ENCODE measurements around the gene SLPI. TPM values are rescaled to one million over a fixed set of nuclear protein-coding genes. Genes with fewer than 3 reads are reported as not detected.

SLPI gene
- total RNA-seq, 3 donors from 2014 or later = 30.6 to 310 (median 248) TPM

DNA sequence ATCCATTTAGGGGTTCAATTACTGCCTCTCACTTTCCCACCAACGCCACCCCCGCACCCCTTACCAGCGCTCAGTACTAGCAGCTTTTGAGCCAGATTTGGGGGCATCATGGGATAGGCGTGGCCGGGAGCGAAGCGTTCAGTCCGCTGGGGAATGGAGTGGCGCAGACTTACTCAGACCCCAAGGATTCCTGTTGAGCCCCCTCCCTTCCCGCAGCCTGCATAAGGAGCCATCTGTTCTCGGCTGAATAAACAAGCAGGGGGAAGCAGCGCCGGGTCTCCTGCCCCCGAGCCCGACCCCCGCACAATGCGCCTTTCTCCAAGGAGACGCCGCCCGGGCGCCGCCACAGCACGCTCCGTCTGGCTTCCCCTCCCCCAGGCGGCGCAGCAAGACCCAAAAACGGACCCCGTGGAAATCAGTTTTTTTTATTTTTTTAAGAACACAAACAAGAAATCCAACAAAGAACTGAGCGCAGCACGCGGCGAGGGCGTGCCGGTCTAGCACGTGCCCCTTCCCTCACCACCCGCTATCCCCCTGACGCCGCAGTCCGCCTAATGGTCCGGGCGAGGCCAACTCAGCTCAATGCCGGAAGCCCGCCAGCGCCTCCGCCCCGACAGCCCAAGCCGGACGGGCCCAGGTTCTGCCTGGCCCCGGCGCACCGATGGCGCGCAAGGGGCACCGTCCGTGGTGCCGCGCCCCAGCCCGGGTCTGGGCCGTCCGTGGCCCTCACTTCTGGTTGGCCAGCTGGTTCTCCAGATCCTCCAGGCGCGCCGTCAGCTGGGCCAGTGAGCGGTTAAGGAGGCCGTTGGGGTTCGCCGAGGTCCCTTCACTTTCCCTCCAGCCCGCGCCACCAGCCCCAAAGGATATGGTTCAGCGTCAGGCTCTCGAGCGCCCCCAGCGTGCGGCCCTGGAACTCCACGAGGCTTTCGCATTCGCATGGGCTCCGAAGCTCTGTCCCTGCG, 39.0 kb upstream of the SLPI start:
- H3K36me3 ChIP-seq = no peaks in the 10 kb centered on the region
- peak; percentile 51 to 85 for DNase-seq (ENCODE audit: low spot score in 2 of 2)
- TF ChIP-seq POLR2A (IDR thresholded peaks at IDR 0.05) (no peak), POLR2AphosphoS5 (IDR thresholded peaks at IDR 0.05) (peak in 1 of 3 donors; percentile 42)
- TF ChIP-seq, protein P1, sequence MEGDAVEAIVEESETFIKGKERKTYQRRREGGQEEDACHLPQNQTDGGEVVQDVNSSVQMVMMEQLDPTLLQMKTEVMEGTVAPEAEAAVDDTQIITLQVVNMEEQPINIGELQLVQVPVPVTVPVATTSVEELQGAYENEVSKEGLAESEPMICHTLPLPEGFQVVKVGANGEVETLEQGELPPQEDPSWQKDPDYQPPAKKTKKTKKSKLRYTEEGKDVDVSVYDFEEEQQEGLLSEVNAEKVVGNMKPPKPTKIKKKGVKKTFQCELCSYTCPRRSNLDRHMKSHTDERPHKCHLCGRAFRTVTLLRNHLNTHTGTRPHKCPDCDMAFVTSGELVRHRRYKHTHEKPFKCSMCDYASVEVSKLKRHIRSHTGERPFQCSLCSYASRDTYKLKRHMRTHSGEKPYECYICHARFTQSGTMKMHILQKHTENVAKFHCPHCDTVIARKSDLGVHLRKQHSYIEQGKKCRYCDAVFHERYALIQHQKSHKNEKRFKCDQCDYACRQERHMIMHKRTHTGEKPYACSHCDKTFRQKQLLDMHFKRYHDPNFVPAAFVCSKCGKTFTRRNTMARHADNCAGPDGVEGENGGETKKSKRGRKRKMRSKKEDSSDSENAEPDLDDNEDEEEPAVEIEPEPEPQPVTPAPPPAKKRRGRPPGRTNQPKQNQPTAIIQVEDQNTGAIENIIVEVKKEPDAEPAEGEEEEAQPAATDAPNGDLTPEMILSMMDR (IDR thresholded peaks at IDR 0.05) = peak; percentile 86 to 88 (median 87)
- intact Hi-C loops (cut with DNase I; ENCODE audit: low total_unique reads) = no loop called here
- H3K4me1 ChIP-seq = no peaks in the 10 kb centered on the region
- H3K4me3 ChIP-seq = peak overlapping the region; percentile 48 to 74 (median 57)
- peak overlapping the region; percentile 45 for H3K27ac ChIP-seq
- H3K27me3 ChIP-seq = peaks cover 0 to 3% of the 10 kb centered on the region in 2 donors
- H3K9me3 ChIP-seq = no peaks in the 10 kb centered on the region

DNA sequence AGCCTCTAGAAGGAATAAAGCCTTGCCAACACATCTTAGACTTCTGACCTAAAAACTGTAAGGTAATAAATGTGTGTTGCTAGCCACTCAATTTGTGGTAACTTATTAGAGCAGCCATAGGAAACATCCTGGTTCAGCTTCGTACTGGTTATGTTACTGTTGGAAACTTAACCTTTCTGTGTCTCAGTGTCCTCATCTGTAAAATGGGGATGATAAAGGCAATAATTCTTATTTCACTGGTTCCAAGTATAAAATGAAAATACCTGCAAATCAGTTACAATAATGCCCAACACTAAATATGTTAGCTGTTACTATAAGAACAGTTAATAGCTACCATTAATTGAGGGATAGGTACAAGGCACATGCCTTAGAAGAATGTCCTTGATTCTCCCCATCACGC, 38.0 kb upstream of the SLPI start:
- no peak for DNase-seq (ENCODE audit: low spot score in 2 of 2)
- no peak overlapping the region for H3K4me3 ChIP-seq
- no peak overlapping the region for H3K27ac ChIP-seq
- H3K36me3 ChIP-seq = no peaks in the 10 kb centered on the region
- H3K9me3 ChIP-seq = no peaks in the 10 kb centered on the region
- TF ChIP-seq, protein P1 (IDR thresholded peaks at IDR 0.05) = no peak
- no peak for TF ChIP-seq POLR2AphosphoS5 (IDR thresholded peaks at IDR 0.05)
- no peak for TF ChIP-seq POLR2A (IDR thresholded peaks at IDR 0.05)
- intact Hi-C loops (cut with DNase I; ENCODE audit: low total_unique reads) = no loop called here
- peaks cover 0 to 3% of the 10 kb centered on the region in 2 donors for H3K27me3 ChIP-seq
- no peaks in the 10 kb centered on the region for H3K4me1 ChIP-seq

DNA sequence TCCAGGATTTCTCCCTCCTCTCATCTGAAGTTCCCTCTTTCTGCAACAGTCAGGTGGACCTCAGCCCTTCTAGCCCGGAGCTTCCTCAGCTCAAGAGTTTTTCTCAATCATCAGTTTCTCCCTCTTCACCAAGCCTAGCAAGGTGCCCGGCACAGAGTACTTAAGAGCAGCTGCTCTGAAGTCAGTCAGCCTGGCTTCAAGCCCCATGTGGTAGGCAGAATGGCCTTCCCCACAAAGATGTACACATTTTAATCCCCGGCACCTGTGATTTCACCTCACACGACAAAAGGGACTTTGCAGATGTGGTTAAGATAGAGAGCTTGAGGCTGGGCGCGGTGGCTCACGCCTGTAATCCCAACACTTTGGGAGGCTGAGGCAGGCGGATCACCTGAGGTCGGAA, 37.2 kb upstream of the SLPI start:
- H3K36me3 ChIP-seq = no peaks in the 10 kb centered on the region
- H3K27me3 ChIP-seq = no peaks in the 10 kb centered on the region
- intact Hi-C loops (cut with DNase I; ENCODE audit: low total_unique reads) = no loop called here
- H3K27ac ChIP-seq = no peak overlapping the region
- DNase-seq (ENCODE audit: low spot score in 2 of 2) = no peak
- no peak for TF ChIP-seq POLR2AphosphoS5 (IDR thresholded peaks at IDR 0.05)
- H3K4me1 ChIP-seq = no peaks in the 10 kb centered on the region
- no peaks in the 10 kb centered on the region for H3K9me3 ChIP-seq
- no peak overlapping the region for H3K4me3 ChIP-seq

DNA sequence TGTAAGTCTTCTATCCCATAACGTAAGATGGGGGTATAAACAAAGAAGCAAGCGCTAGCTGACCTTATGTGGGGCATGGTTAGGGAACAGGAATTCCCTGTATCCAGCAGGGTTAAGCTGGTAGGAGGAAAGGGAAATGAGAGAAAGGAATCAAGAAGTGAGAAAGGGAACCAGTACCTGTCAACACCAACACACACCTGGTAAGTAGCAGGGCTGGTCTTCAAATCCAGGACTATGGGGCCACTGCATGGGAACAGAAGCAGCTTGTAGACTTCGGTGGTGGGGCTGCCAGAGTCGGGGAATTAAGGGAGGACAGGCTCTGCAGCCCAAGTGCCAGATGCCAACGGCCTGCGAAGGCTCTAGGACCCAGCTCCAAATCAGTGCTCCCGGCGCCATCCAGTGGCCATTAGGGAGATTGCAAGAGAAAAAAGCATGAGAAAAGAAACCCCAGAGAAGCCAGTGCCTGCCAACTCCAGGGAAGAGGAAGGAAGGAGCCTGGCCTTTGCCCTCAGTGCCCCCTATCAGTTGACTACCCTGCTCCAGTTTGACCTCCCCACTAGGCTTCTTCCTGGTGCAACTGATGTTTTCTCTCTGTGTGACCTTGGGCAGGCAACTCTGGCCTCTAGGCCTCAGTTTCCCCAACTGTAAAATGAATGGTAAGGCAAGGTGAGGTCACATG, 36.5 kb upstream of the SLPI start:
- TF ChIP-seq, protein P1 (IDR thresholded peaks at IDR 0.05) = peak; percentile 45 to 92 (median 88)
- TF ChIP-seq POLR2A (IDR thresholded peaks at IDR 0.05) = no peak
- intact Hi-C loops (cut with DNase I; ENCODE audit: low total_unique reads) = no loop called here
- H3K4me1 ChIP-seq = no peaks in the 10 kb centered on the region
- peak; percentile 60 to 75 for DNase-seq (ENCODE audit: low spot score in 2 of 2)
- no peaks in the 10 kb centered on the region for H3K9me3 ChIP-seq
- no peaks in the 10 kb centered on the region for H3K27me3 ChIP-seq
- H3K36me3 ChIP-seq = no peaks in the 10 kb centered on the region
- H3K27ac ChIP-seq = no peak overlapping the region
- no peak overlapping the region for H3K4me3 ChIP-seq

DNA sequence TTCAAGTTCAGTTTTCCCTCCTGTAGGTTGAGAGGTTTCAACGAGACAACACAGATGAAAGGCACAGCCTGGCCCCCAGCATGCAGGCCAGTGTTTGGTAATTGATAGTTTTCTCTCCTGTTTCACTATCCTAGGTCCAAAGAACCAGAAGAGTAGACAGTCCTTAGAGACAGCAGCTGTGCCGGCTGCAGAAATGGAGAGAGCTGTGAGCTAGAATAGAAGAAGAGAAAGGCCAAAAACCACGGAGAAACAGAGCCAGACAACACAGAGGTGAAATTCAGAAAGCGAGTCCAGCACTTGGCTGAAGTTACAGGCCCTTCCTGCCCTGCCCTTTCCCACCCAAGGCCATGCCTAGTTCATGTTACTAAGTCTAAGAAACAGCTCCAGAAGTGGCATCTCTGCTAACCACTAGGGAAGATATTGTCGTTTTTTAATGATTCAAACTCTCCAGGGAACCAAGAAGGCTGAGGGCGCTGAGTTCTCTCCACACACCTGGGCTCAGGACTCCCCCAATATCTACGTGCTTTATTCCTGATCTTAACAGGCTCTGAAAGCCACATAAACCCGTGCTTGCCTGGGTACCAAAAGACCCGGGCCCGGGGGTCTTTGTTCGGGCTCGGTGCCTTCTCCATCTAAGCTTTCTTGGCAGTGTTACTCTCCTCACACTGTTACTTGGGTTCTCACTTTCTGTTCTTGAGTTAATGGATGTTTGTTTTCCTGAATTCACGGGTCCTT, 35.7 kb upstream of the SLPI start:
- Histone ChIP-seq H3K27me3 (no peaks in the 10 kb centered on the region), H3K4me3 (no peak overlapping the region), H3K9me3 (no peaks in the 10 kb centered on the region), H3K27ac (no peak overlapping the region), H3K36me3 (no peaks in the 10 kb centered on the region), H3K4me1 (no peaks in the 10 kb centered on the region)
- intact Hi-C loops (cut with DNase I; ENCODE audit: low total_unique reads) = no loop called here
- no peak for DNase-seq (ENCODE audit: low spot score in 2 of 2)
- TF ChIP-seq POLR2A (IDR thresholded peaks at IDR 0.05) (no peak), POLR2AphosphoS5 (IDR thresholded peaks at IDR 0.05) (no peak)
- TF ChIP-seq, protein P1 (IDR thresholded peaks at IDR 0.05) = no peak
